Mesothelial cell of epicardium (in vitro differentiated cells): ENCODE results near the gene TANK. TPM values are rescaled to one million over a fixed set of nuclear protein-coding genes. Genes with fewer than 3 reads are reported as not detected.

Experiments used
- DNase-seq, 2 experiments: peaks; one replicate each; pipeline ENCODE4 v3.0.0; 2021; ENCODE audit warnings: low spot score in 2 of 2; ENCODE audit not compliant: unreplicated experiment in 2 of 2
- H3K27ac Mint-ChIP-seq: 2 replicates; pipeline ENCODE4 v1.8.0; 2021; ENCODE audit warnings: mixed read lengths
- H3K27me3 Mint-ChIP-seq: 2 replicates; pipeline ENCODE4 v1.8.0; 2021; ENCODE audit warnings: low read depth, mixed read lengths
- H3K36me3 Mint-ChIP-seq: 2 replicates; pipeline ENCODE4 v1.8.0; 2021; ENCODE audit warnings: mixed read lengths
- H3K4me1 Mint-ChIP-seq: 2 replicates; pipeline ENCODE4 v1.8.0; 2021; ENCODE audit warnings: mixed read lengths
- H3K4me3 Mint-ChIP-seq: 2 replicates; pipeline ENCODE4 v1.8.0; 2021; ENCODE audit warnings: mild to moderate bottlenecking, moderate library complexity, mixed read lengths
- H3K9me3 Mint-ChIP-seq: 2 replicates; pipeline ENCODE4 v1.8.0; 2021; ENCODE audit warnings: mixed read lengths
- CTCF ChIP-seq: fragments of 200-600 bp; sonication (generic); IDR thresholded peaks from one replicate; pipeline ENCODE4 v1.5.0; 2021; ENCODE audit warnings: antibody characterized with exemption; ENCODE audit not compliant: unreplicated experiment
- total RNA-seq: library from RNA; stranded (reverse); gene quantifications from 3 replicates; pipeline ENCODE4 v1.2.1, GENCODE V29; 2021

The TANK gene
- total RNA-seq, result 53.0 to 59.0 TPM (median 54.5 TPM) in 3 replicates

- H3K36me3 Mint-ChIP-seq, result peaks cover 2% of the 10 kb centered on the region
- peak within 1 kb of the TSS; percentile 93 for H3K4me3 Mint-ChIP-seq
- no peaks in the 10 kb centered on the region for H3K9me3 Mint-ChIP-seq
- H3K27ac Mint-ChIP-seq, result peak within 1 kb of the TSS; percentile 96
- peak; percentile 35 to 66 for DNase-seq
- TF ChIP-seq CTCF, result no peak
- peaks cover 33% of the 10 kb centered on the region for H3K4me1 Mint-ChIP-seq
- no peaks in the 10 kb centered on the region for H3K27me3 Mint-ChIP-seq
Measured at GRCh38 chr2:161160226-161161073, at the start of gene TANK. TSS of gene TANK (plus strand) at chr2:161160428. CDS start at chr2:161179663, 19,235 bp downstream.

GRCh38 chr2:161111531-161111930, 48.7 kb upstream of the TANK start:
- H3K27ac Mint-ChIP-seq, result no peak overlapping the region
- no peak overlapping the region for H3K4me3 Mint-ChIP-seq
- no peaks in the 10 kb centered on the region for H3K27me3 Mint-ChIP-seq

GRCh38 chr2:161112908-161113307, 47.3 kb upstream of the TANK start:
- Mint-ChIP-seq H3K27me3 (no peaks in the 10 kb centered on the region), H3K4me3 (no peak overlapping the region), H3K9me3 (no peaks in the 10 kb centered on the region), H3K27ac (no peak overlapping the region), H3K36me3 (no peaks in the 10 kb centered on the region), H3K4me1 (peaks cover 27% of the 10 kb centered on the region)
- no peak for DNase-seq
- no peak for TF ChIP-seq CTCF

More at GRCh38 chr2:161111531-161111930, 48.7 kb upstream of the TANK start:
- no peak for DNase-seq
- Mint-ChIP-seq H3K9me3 (no peaks in the 10 kb centered on the region), H3K4me1 (peaks cover 36% of the 10 kb centered on the region), H3K36me3 (no peaks in the 10 kb centered on the region)
- no peak for TF ChIP-seq CTCF

GRCh38 chr2:161113693-161114575, 46.3 kb upstream of the TANK start:
- peaks cover 22% of the 10 kb centered on the region for H3K4me1 Mint-ChIP-seq
- no peaks in the 10 kb centered on the region for H3K27me3 Mint-ChIP-seq
- no peak overlapping the region for H3K27ac Mint-ChIP-seq
- DNase-seq, result no peak
- TF ChIP-seq CTCF, result no peak
- no peaks in the 10 kb centered on the region for H3K9me3 Mint-ChIP-seq
- no peak overlapping the region for H3K4me3 Mint-ChIP-seq
- H3K36me3 Mint-ChIP-seq, result no peaks in the 10 kb centered on the region

- no peak for DNase-seq
Measured at GRCh38 chr2:161115205-161115604, 45.0 kb upstream of the TANK start.

More at GRCh38 chr2:161115205-161115604, 45.0 kb upstream of the TANK start:
- TF ChIP-seq CTCF, result no peak
- Mint-ChIP-seq H3K9me3 (no peaks in the 10 kb centered on the region), H3K27ac (no peak overlapping the region), H3K27me3 (no peaks in the 10 kb centered on the region), H3K36me3 (no peaks in the 10 kb centered on the region), H3K4me3 (no peak overlapping the region), H3K4me1 (peaks cover 17% of the 10 kb centered on the region)
